B cell (primary cell): ENCODE data around the gene PNKD. TPM values are rescaled to one million over a fixed set of nuclear protein-coding genes. Genes with fewer than 3 reads are reported as not detected.

ENCODE experiments used
- ATAC-seq: fragments of 200-7000 bp; cut with Tn5 transposase; one replicate; pipeline ENCODE4 v1.10.0; 2021; ENCODE audit warnings: low read depth, mild to moderate bottlenecking, moderate number of reproducible peaks, moderate library complexity
- CTCF ChIA-PET: fragments of 350-600 bp; sonication (Branson Sonifier 250); formaldehyde crosslinking; loops from one replicate; lab custom pipeline; 2021; ENCODE audit warnings: antibody characterized with exemption, inconsistent platforms; lab: Charles Lee
- POLR2A ChIA-PET: fragments of 350-600 bp; sonication (Branson Sonifier 250); formaldehyde crosslinking; loops from one replicate; lab custom pipeline; 2021; ENCODE audit warnings: antibody characterized with exemption; lab: Charles Lee
- DNase-seq: peaks from one replicate; pipeline ENCODE4 v3.0.0; 2013
- H2AFZ ChIP-seq: 2 replicates; pipeline ENCODE4 v1.6.1; 2012; ENCODE audit warnings: mild to moderate bottlenecking, low read depth, low read length; ENCODE audit not compliant: insufficient read depth, poor library complexity, severe bottlenecking
- H3K27ac ChIP-seq, 2 donors: 1 replicate in 1 of 2; 2 replicates in 1 of 2; pipeline ENCODE4 v1.5.1; 2012 to 2013; ENCODE audit warnings: low read length in 2 of 2, mild to moderate bottlenecking in 2 of 2, moderate library complexity in 1 of 2
- H3K27me3 ChIP-seq, 4 experiments: fragments of 200-600 bp in 1 of 4; sonication (generic) in 1 of 4; replicated peaks in 1 of 4; 1 replicate in 2 of 4; 2 replicates in 2 of 4; pipeline versions ENCODE4 v1.6.1 to v1.7.0; 2013 to 2016; ENCODE audit warnings: low read length in 3 of 4, mild to moderate bottlenecking in 2 of 4, mixed read lengths in 1 of 4, moderate library complexity in 1 of 4; ENCODE audit not compliant: insufficient read depth in 4 of 4, control insufficient read depth in 3 of 4; ENCODE audit errors: control extremely low read depth in 1 of 4
- H3K36me3 ChIP-seq, 2 experiments: replicated peaks in 1 of 2; 1 replicate in 1 of 2; 2 replicates in 1 of 2; pipeline versions ENCODE4 v1.6.1 to v1.7.1; 2013; ENCODE audit warnings: low read length in 1 of 2; ENCODE audit not compliant: insufficient read depth in 2 of 2, control insufficient read depth in 1 of 2; ENCODE audit errors: control extremely low read depth in 1 of 2, extremely low read depth in 1 of 2
- H3K4me1 ChIP-seq, 2 donors: fragments of 200-600 bp in 1 of 2; sonication (generic) in 1 of 2; 1 replicate in 1 of 2; 2 replicates in 1 of 2; pipeline versions ENCODE4 v1.5.1 to v1.6.1; 2013 to 2017; ENCODE audit warnings: low read length in 2 of 2; ENCODE audit not compliant: control insufficient read depth in 2 of 2, insufficient read depth in 2 of 2
- H3K4me2 ChIP-seq: replicated peaks from 2 replicates; pipeline ENCODE3; 2012; ENCODE audit warnings: mild to moderate bottlenecking, low read depth, low read length; ENCODE audit not compliant: poor library complexity, severe bottlenecking
- H3K4me3 ChIP-seq, 5 experiments: fragments of 200-600 bp in 1 of 5; sonication (generic) in 1 of 5; 1 replicate in 3 of 5; 2 replicates in 2 of 5; pipeline versions ENCODE4 v1.5.1 to v1.7.0; 2011 to 2016; ENCODE audit warnings: low read length in 4 of 5, mild to moderate bottlenecking in 4 of 5, low read depth in 2 of 5, control low read depth in 1 of 5, moderate library complexity in 1 of 5; ENCODE audit not compliant: insufficient read depth in 1 of 5; ENCODE audit errors: control extremely low read depth in 1 of 5, extremely low read depth in 1 of 5
- H3K79me2 ChIP-seq: fragments of 200-600 bp; sonication (generic); one replicate; pipeline ENCODE4 v1.6.0; 2016; ENCODE audit warnings: low read length; ENCODE audit not compliant: control insufficient read depth, insufficient read depth
- H3K9ac ChIP-seq: fragments of 200-600 bp; sonication (generic); 2 replicates; pipeline ENCODE4 v1.6.1; 2017; ENCODE audit warnings: mild to moderate bottlenecking, low read length, moderate library complexity
- H3K9me3 ChIP-seq, 3 donors: one replicate each; pipeline versions ENCODE4 v1.6.1 to v1.7.1; 2013; ENCODE audit warnings: low read length in 2 of 3; ENCODE audit not compliant: control insufficient read depth in 2 of 3, insufficient read depth in 1 of 3; ENCODE audit errors: control extremely low read depth in 1 of 3
- H4K20me1 ChIP-seq: 2 replicates; pipeline ENCODE4 v1.6.0; 2012; ENCODE audit warnings: mild to moderate bottlenecking, low read length; ENCODE audit not compliant: insufficient read depth, control insufficient read depth, poor library complexity, severe bottlenecking
- H3K27ac Mint-ChIP-seq: one replicate; pipeline ENCODE4 v1.8.0; 2021; ENCODE audit warnings: mixed read lengths
- H3K27me3 Mint-ChIP-seq: one replicate; pipeline ENCODE4 v1.8.0; 2021; ENCODE audit warnings: mixed read lengths
- H3K4me1 Mint-ChIP-seq: one replicate; pipeline ENCODE4 v1.8.0; 2021; ENCODE audit warnings: mixed read lengths
- H3K4me3 Mint-ChIP-seq: one replicate; pipeline ENCODE4 v1.8.0; 2021; ENCODE audit warnings: mixed read lengths
- H3K9me3 Mint-ChIP-seq: one replicate; pipeline ENCODE4 v1.8.0; 2022; ENCODE audit warnings: mixed read lengths; ENCODE audit not compliant: insufficient read depth
- EZH2 ChIP-seq: IDR thresholded peaks from 2 replicates; pipeline ENCODE4 v1.6.1; 2012; ENCODE audit warnings: borderline replicate concordance, low read depth, mild to moderate bottlenecking, moderate library complexity, low read length; ENCODE audit not compliant: insufficient read depth, poor library complexity, severe bottlenecking
- WGBS: methylation state at CpG from one replicate; pipeline ENCODE4 v1.1.5; 2013; ENCODE audit warnings: missing lambda C conversion rate; ENCODE audit not compliant: insufficient coverage; 5-methylcytosine and 5-hydroxymethylcytosine counted together
- intact Hi-C: fragments of 100-400 bp; cut with micrococcal nuclease; formaldehyde crosslinking; loops from one replicate; pipeline ENCODE4 v1.10.0; 2022
- polyA plus RNA-seq: library from polyadenylated mRNA; depleted of rRNA; stranded (reverse); fragments of >200 nt; gene quantifications from 2 replicates; pipeline ENCODE4 v1.2.3, GENCODE V29; 2012
- total RNA-seq, 2 donors: library from RNA; stranded (reverse); fragments of 120-200 nt in 1 of 2; gene quantifications; 1 replicate in 1 of 2; 2 replicates in 1 of 2; pipeline versions ENCODE4 v1.2.3 to v1.2.4, GENCODE V29; 2013 to 2022
- TF ChIP-seq, protein P1 (sequence below): fragments of 200-600 bp; IDR thresholded peaks from one replicate; pipeline ENCODE4 v1.8.0; 2022; ENCODE audit warnings: antibody characterized with exemption, mild to moderate bottlenecking

Gene PNKD
- total and polyA plus RNA-seq, 2 donors (not counting 1 experiment from before 2014, with no cell fraction given), result 29.7 to 55.8 TPM

DNA sequence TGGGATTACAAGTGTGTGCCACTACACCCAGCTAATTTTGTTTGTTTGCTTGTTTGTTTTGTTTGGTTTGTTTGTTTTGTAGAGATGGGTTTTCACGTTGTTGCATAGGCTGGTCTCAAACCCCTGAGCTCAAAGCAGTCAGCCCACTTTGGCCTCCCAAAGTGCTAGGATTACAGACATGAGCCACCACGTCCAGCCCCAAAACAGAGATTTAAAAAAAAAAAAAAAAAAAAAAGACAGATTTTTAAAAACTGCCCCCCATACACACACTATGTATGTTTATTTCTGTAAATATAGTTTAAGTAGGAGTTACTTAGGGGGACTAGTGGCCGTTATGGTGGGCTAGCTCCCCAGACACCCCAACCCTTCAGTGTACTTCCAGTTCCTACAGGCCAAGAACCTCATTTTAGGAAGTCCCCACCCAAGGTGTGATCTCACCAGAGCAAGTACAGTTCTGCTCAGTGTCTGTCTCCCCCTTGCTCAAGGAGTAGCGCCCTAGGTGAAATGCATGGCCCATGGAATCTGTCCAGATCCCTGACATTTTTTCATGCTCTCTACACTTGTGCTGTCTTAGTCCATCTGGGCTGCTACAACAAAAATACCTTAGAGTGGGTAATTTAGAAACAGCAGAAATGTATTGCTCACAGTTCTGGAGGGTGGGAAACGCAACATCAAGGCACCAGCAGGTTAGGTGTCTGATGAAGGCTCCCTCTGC, 23.6 kb downstream of the PNKD start:
- Mint-ChIP-seq H3K27me3 (no peaks in the 10 kb centered on the region), H3K4me3 (peak overlapping the region; percentile 45), H3K4me1 (peaks cover 51% of the 10 kb centered on the region), H3K27ac (peak overlapping the region; percentile 81), H3K9me3 (no peaks in the 10 kb centered on the region)
- H3K9ac ChIP-seq, result no peak overlapping the region
- peak; percentile 42 for DNase-seq
- no peak for ATAC-seq
- TF ChIP-seq, protein P1, sequence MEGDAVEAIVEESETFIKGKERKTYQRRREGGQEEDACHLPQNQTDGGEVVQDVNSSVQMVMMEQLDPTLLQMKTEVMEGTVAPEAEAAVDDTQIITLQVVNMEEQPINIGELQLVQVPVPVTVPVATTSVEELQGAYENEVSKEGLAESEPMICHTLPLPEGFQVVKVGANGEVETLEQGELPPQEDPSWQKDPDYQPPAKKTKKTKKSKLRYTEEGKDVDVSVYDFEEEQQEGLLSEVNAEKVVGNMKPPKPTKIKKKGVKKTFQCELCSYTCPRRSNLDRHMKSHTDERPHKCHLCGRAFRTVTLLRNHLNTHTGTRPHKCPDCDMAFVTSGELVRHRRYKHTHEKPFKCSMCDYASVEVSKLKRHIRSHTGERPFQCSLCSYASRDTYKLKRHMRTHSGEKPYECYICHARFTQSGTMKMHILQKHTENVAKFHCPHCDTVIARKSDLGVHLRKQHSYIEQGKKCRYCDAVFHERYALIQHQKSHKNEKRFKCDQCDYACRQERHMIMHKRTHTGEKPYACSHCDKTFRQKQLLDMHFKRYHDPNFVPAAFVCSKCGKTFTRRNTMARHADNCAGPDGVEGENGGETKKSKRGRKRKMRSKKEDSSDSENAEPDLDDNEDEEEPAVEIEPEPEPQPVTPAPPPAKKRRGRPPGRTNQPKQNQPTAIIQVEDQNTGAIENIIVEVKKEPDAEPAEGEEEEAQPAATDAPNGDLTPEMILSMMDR, result no peak
- no peak for TF ChIP-seq EZH2
- no peak overlapping the region for H3K4me3 ChIP-seq
- H3K4me1 ChIP-seq, result peaks cover 43 to 56% of the 10 kb centered on the region in 2 donors
- no peaks in the 10 kb centered on the region for H3K27me3 ChIP-seq
- no peaks in the 10 kb centered on the region for H3K9me3 ChIP-seq
- intact Hi-C loops, result loop anchor here (2.0 to 5.0 kb wide), 4 partner anchors 29 to 588 kb away; partner anchors contain the start of genes CATIP, CNOT9, USP37 and WNT10A
- H3K27ac ChIP-seq, result peak overlapping the region in 1 of 2 donors; percentile 98
- H2AFZ ChIP-seq, result no peak overlapping the region
- H4K20me1 ChIP-seq, result no peaks in the 10 kb centered on the region
- ChIA-PET POLR2A (interaction anchor here (0.6 to 2.6 kb wide), 4 partner anchors 7 to 580 kb away, joined by 3 to 9 read pairs (median 6); partner anchors contain the start of gene CTDSP1), CTCF (interaction anchor here (0.6 to 15.5 kb wide), 14 partner anchors 8 to 172 kb away, joined by 3 to 331 read pairs (median 4); partner anchors contain the start of genes AAMP, CATIP and PNKD)
- peak overlapping the region; percentile 34 for H3K4me2 ChIP-seq
- 50% methylated on average over 2 of the region's 5 CpGs for WGBS
- H3K36me3 ChIP-seq, result no peaks in the 10 kb centered on the region
- peaks cover 54% of the 10 kb centered on the region for H3K79me2 ChIP-seq
